Measurements from ENCODE around the gene PDE3B. TPM values are rescaled to one million over a fixed set of nuclear protein-coding genes. Genes with fewer than 3 reads are reported as not detected.

Gene PDE3B
- total RNA-seq, 3 donors from 2014 or later (not counting 1 experiment from before 2014, with no cell fraction given) = 18.2 to 42.3 (median 34.5) TPM

DNA sequence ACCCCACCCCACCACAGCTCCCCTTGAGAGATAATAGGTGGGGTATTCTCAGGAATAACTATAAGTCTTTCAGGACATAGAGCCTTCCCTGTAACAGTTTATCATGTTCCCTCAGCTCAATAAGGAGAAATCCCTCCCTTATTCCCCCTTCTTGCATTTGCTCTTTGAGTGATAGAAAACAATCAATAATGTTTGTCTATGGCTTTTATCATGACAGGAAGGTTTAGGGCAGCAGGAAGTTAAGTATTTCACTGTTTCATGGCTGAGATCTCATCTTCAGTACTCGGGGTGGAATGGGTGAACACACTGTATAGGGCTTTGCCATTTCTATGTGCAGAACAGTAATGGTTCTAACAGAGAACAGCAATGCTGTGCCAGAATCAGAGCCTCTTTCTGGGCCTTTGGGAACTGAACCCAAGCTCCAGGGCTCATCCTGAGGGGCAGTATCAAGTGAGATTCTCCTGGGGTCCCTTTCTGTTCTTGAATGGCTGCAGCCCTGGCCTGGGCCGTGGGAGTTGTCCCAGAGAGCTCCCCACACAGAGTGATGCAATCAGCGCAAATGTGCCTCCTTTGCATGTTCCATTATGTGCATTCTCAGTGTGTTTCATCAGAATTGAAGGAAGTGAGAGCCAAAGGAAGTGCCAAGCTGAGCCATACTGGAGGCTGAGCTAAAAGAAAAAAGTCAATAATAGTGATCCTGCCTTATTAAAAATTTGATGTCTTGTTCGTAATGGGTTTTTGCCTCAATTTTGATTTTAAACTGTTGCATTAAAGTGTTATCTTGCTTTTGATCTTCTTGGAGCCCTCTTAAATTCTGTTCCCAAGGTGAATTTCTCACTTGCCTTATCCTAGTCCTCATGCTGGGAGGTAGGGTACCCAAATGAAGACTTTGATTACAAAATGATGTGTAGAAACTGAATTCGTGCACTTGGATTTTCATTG is 251.3 kb downstream of the PDE3B start:
- WGBS (ENCODE audit: insufficient coverage) = 72% methylated on average over 5 of the region's 5 CpGs

DNA sequence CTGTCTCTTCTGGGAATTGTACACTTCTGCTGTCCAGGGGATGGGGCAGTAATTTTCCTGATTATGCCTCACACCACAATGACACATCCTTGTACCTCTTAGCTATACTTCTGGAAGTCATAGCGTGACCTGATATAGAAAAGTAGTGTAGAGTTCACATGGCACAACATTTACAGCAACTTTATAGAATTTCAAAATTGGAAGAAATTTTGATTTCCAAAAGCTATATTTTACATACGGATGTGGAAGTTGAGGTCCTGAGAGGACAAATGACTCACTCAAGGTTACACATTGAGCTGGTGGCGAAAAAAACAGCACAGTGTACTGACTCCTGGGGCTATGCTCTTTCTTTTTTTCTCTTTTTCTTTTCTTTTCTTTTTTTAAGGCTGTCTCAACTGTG is 254.8 kb downstream of the PDE3B start:
- Histone ChIP-seq H3K36me3 (ENCODE audit: control insufficient read depth, insufficient read depth, low read length) (no peaks in the 10 kb centered on the region), H3K4me1 (ENCODE audit: control insufficient read depth, insufficient read depth, low read length) (no peaks in the 10 kb centered on the region), H3K27ac (ENCODE audit: low read length) (no peak overlapping the region), H3K9me3 (ENCODE audit: control insufficient read depth, insufficient read depth, low read length) (no peaks in the 10 kb centered on the region), H3K4me3 (ENCODE audit: low read length) (no peak overlapping the region), H3K27me3 (ENCODE audit: control insufficient read depth, insufficient read depth, low read length) (no peaks in the 10 kb centered on the region)
- Mint-ChIP-seq H3K36me3 (no peaks in the 10 kb centered on the region), H3K27me3 (ENCODE audit: low read depth in 2 of 2) (peaks cover 0 to 19% of the 10 kb centered on the region in 2 donors), H3K4me1 (no peaks in the 10 kb centered on the region), H3K4me3 (no peak overlapping the region), H3K9me3 (no peaks in the 10 kb centered on the region), H3K27ac (no peak overlapping the region)
- DNase-seq (no peak), ATAC-seq (no peak)
- intact Hi-C loops (cut with micrococcal nuclease) = no loop called here
- TF ChIP-seq, protein P1, sequence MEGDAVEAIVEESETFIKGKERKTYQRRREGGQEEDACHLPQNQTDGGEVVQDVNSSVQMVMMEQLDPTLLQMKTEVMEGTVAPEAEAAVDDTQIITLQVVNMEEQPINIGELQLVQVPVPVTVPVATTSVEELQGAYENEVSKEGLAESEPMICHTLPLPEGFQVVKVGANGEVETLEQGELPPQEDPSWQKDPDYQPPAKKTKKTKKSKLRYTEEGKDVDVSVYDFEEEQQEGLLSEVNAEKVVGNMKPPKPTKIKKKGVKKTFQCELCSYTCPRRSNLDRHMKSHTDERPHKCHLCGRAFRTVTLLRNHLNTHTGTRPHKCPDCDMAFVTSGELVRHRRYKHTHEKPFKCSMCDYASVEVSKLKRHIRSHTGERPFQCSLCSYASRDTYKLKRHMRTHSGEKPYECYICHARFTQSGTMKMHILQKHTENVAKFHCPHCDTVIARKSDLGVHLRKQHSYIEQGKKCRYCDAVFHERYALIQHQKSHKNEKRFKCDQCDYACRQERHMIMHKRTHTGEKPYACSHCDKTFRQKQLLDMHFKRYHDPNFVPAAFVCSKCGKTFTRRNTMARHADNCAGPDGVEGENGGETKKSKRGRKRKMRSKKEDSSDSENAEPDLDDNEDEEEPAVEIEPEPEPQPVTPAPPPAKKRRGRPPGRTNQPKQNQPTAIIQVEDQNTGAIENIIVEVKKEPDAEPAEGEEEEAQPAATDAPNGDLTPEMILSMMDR (IDR thresholded peaks at IDR 0.05) = no peak
- WGBS (ENCODE audit: insufficient coverage) = 95% methylated on average over 2 of the region's 3 CpGs

More for the DNA sequence above, 251.3 kb downstream of the PDE3B start:
- ATAC-seq (no peak), DNase-seq (no peak)
- TF ChIP-seq, protein P1 (IDR thresholded peaks at IDR 0.05) = no peak
- H3K36me3 Mint-ChIP-seq = no peaks in the 10 kb centered on the region
- H3K4me3 ChIP-seq (ENCODE audit: low read length) = no peak overlapping the region
- H3K9me3 Mint-ChIP-seq = no peaks in the 10 kb centered on the region
- peaks cover 10 to 17% of the 10 kb centered on the region in 2 donors for H3K4me1 Mint-ChIP-seq
- no peak overlapping the region for H3K27ac Mint-ChIP-seq
- intact Hi-C loops (cut with micrococcal nuclease) = loop anchor here (5.0 kb wide), 3 partner anchors 248 to 398 kb away; partner anchors contain the start of gene COPB1
- no peaks in the 10 kb centered on the region for H3K9me3 ChIP-seq (ENCODE audit: control insufficient read depth, insufficient read depth, low read length)
- H3K27me3 Mint-ChIP-seq (ENCODE audit: low read depth in 2 of 2) = peaks cover 0 to 19% of the 10 kb centered on the region in 2 donors
- H3K27ac ChIP-seq (ENCODE audit: low read length) = no peak overlapping the region
- H3K4me1 ChIP-seq (ENCODE audit: control insufficient read depth, insufficient read depth, low read length) = peaks cover 7% of the 10 kb centered on the region
- no peaks in the 10 kb centered on the region for H3K36me3 ChIP-seq (ENCODE audit: control insufficient read depth, insufficient read depth, low read length)
- no peak overlapping the region for H3K4me3 Mint-ChIP-seq
- H3K27me3 ChIP-seq (ENCODE audit: control insufficient read depth, insufficient read depth, low read length) = no peaks in the 10 kb centered on the region

- no peaks in the 10 kb centered on the region for H3K36me3 Mint-ChIP-seq
- Histone ChIP-seq H3K27ac (ENCODE audit: low read length) (no peak overlapping the region), H3K4me1 (ENCODE audit: control insufficient read depth, insufficient read depth, low read length) (no peaks in the 10 kb centered on the region), H3K27me3 (ENCODE audit: control insufficient read depth, insufficient read depth, low read length) (no peaks in the 10 kb centered on the region), H3K36me3 (ENCODE audit: control insufficient read depth, insufficient read depth, low read length) (no peaks in the 10 kb centered on the region), H3K4me3 (ENCODE audit: low read length) (no peak overlapping the region), H3K9me3 (ENCODE audit: control insufficient read depth, insufficient read depth, low read length) (no peaks in the 10 kb centered on the region)
- H3K4me3 Mint-ChIP-seq = no peak overlapping the region
- no peaks in the 10 kb centered on the region for H3K9me3 Mint-ChIP-seq
- peaks cover 0 to 19% of the 10 kb centered on the region in 2 donors for H3K27me3 Mint-ChIP-seq (ENCODE audit: low read depth in 2 of 2)
- H3K4me1 Mint-ChIP-seq = peaks cover 0 to 3% of the 10 kb centered on the region in 2 donors
- intact Hi-C loops (cut with micrococcal nuclease) = no loop called here
- DNase-seq (no peak), ATAC-seq (no peak)
- no peak overlapping the region for H3K27ac Mint-ChIP-seq
- TF ChIP-seq, protein P1 (IDR thresholded peaks at IDR 0.05) = no peak
- WGBS (ENCODE audit: insufficient coverage) = 100% methylated on average over 1 of the region's 2 CpGs
These were observed 255.3 kb downstream of the PDE3B start for GRCh38 chr11:14898906-14899305.

All from natural killer cell (primary cell).